RWPE2 (cell line): Measurements from ENCODE around the gene TEX2.
A peak's percentile ranks its signal among the peaks of the same experiment; 100 is the strongest.

Experiments
- ATAC-seq: fragments of 200-7000 bp; cut with Tn5 transposase; 3 replicates; pipeline ENCODE4 v1.9.1; 2021; ENCODE audit warnings: low read depth
- DNase-seq: peaks from one replicate; pipeline ENCODE4 v3.0.0-alpha.2; 2020; ENCODE audit warnings: low spot score
- H3K27ac ChIP-seq: fragments of 450-650 bp; 2 replicates; pipeline ENCODE4 v1.5.1; 2017; ENCODE audit warnings: mild to moderate bottlenecking; ENCODE audit not compliant: poor library complexity, severe bottlenecking
- H3K27me3 ChIP-seq: fragments of 250-450 bp; sonication (Bioruptor Pico); 2 replicates; pipeline ENCODE4 v1.5.1; 2021; ENCODE audit warnings: mild to moderate bottlenecking, moderate library complexity; ENCODE audit not compliant: insufficient read depth, poor library complexity, severe bottlenecking
- H3K36me3 ChIP-seq: fragments of 250-450 bp; sonication (Bioruptor Pico); 2 replicates; pipeline ENCODE4 v1.5.1; 2020; ENCODE audit warnings: low read depth, mild to moderate bottlenecking, moderate library complexity
- H3K4me1 ChIP-seq: fragments of 250-450 bp; sonication (Bioruptor Pico); 2 replicates; pipeline ENCODE4 v1.5.1; 2021; ENCODE audit warnings: mild to moderate bottlenecking, moderate library complexity; ENCODE audit not compliant: insufficient read depth, poor library complexity, severe bottlenecking
- H3K4me3 ChIP-seq: fragments of 250-450 bp; sonication (Bioruptor Pico); 2 replicates; pipeline ENCODE4 v1.5.1; 2021; ENCODE audit warnings: mild to moderate bottlenecking, moderate library complexity; ENCODE audit not compliant: severe bottlenecking
- H3K9me3 ChIP-seq: fragments of 250-450 bp; sonication (Bioruptor Pico); 2 replicates; pipeline ENCODE4 v1.5.1; 2021; ENCODE audit warnings: mild to moderate bottlenecking, moderate library complexity; ENCODE audit not compliant: severe bottlenecking
- TF ChIP-seq, protein P1 (sequence below): fragments of 450-650 bp; IDR thresholded peaks from one replicate; pipeline ENCODE4 v1.5.1; 2017; ENCODE audit warnings: mild to moderate bottlenecking, moderate library complexity; ENCODE audit not compliant: poor library complexity, severe bottlenecking

TEX2 gene

DNA sequence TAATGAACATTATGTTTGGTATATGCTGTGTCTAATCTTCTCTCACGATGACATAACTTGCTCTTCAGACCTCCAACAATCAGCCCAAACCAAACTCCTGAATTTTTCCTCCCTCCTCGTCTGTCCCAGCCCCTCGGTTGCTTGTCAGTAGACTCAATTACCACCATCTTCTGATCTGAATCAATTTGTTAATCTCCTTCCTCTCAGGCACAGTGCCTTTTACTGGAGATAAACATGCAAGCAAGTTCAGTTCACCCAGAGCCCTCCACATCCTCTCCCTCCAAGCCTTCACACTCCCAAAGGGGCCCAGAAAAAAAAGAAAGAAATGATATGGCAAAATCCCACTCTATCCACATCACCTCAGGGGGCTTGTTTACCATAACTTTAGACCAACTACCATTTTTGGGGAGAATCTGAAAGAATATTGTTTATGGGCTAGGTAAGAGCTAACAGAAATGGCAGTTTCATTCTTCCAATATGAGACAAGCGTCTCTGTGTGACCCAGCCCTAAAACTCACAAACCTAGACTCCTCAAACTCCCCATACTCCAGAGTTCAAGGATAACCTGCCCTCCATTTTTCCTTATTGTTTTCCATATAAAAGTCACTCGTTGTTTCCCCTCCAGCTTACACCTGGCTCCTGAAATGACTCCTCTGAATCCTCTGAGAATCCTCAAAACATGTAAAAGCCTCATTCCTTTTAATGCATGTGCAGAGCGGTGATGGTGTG, 1.5 kb downstream of the TEX2 start:
- Histone ChIP-seq H3K4me1 (peaks cover 38% of the 10 kb centered on the region), H3K27me3 (no peaks in the 10 kb centered on the region), H3K4me3 (peak overlapping the region; percentile 90), H3K27ac (peak overlapping the region; percentile 69), H3K9me3 (no peaks in the 10 kb centered on the region), H3K36me3 (no peaks in the 10 kb centered on the region)
- TF ChIP-seq, protein P1, sequence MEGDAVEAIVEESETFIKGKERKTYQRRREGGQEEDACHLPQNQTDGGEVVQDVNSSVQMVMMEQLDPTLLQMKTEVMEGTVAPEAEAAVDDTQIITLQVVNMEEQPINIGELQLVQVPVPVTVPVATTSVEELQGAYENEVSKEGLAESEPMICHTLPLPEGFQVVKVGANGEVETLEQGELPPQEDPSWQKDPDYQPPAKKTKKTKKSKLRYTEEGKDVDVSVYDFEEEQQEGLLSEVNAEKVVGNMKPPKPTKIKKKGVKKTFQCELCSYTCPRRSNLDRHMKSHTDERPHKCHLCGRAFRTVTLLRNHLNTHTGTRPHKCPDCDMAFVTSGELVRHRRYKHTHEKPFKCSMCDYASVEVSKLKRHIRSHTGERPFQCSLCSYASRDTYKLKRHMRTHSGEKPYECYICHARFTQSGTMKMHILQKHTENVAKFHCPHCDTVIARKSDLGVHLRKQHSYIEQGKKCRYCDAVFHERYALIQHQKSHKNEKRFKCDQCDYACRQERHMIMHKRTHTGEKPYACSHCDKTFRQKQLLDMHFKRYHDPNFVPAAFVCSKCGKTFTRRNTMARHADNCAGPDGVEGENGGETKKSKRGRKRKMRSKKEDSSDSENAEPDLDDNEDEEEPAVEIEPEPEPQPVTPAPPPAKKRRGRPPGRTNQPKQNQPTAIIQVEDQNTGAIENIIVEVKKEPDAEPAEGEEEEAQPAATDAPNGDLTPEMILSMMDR, result no peak
- ATAC-seq (no peak), DNase-seq (no peak)

DNA sequence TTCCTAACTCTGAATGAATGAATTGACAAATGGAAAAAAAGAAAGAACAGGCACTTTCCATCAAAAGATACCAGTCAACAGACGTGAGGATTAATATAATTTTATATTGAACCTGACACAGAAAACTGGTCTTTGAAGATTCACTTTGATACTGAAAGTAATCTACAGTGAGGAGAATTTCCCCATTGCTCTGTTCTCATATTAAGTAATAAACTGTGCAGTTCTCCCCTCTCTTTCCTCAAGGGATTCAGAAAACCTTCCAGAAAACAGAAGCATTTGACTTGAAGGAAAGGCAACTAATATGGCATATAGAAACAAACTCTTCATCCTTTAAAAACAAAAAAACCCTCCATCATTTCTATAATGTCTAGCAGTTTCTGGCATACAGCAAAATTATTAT, 2.2 kb downstream of the TEX2 start:
- TF ChIP-seq, protein P1, result no peak
- Histone ChIP-seq H3K9me3 (no peaks in the 10 kb centered on the region), H3K27me3 (no peaks in the 10 kb centered on the region), H3K4me3 (no peak overlapping the region), H3K27ac (peak overlapping the region; percentile 69), H3K36me3 (no peaks in the 10 kb centered on the region), H3K4me1 (peaks cover 41% of the 10 kb centered on the region)
- DNase-seq (no peak), ATAC-seq (no peak)

DNA sequence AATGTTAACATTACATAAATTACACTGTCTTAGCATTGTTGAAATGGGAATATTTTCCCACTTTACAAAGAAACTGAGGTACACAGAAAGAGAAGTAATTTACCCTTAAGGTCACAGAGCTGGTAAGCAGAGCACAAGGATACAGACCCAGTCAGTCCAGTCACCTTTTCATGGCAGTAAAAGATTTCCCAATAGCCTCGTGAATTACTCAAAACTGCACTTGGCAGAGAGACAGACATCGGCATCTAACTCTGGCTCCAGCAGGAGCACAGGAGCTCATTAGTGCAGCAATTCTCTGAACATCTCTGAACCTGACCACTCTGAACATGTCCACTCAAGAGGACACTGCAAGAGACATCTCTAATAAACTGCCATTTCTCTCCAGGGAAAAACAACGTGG, 3.1 kb downstream of the TEX2 start:
- DNase-seq (no peak), ATAC-seq (peak; percentile 49)
- H3K4me3 ChIP-seq, result no peak overlapping the region
- peaks cover 41% of the 10 kb centered on the region for H3K4me1 ChIP-seq
- peak overlapping the region; percentile 55 for H3K27ac ChIP-seq
- H3K27me3 ChIP-seq, result no peaks in the 10 kb centered on the region
- TF ChIP-seq, protein P1, result no peak
- no peaks in the 10 kb centered on the region for H3K9me3 ChIP-seq
- no peaks in the 10 kb centered on the region for H3K36me3 ChIP-seq

DNA sequence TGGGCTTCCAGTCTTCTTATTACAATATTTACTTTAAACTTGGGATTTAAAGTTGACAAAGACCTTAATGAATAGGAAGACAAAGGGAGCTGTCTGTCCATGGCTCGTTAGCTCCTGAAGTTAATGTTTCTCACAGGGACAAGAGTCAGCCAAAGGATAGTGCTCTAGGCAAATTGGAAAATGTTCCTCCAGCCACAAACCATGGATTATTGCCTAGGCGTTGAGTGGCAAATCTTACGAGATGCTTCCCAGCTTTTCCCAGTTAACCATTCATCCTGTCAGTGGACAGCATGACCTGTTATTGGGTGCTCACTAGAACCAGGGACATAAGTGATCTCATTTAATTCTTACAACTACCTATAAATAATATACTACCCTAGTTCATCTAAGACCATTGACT, 3.6 kb downstream of the TEX2 start:
- ATAC-seq, result no peak
- Histone ChIP-seq H3K4me3 (no peak overlapping the region), H3K36me3 (no peaks in the 10 kb centered on the region), H3K4me1 (peaks cover 42% of the 10 kb centered on the region), H3K27me3 (no peaks in the 10 kb centered on the region), H3K9me3 (no peaks in the 10 kb centered on the region), H3K27ac (peak overlapping the region; percentile 55)
- no peak for DNase-seq
- TF ChIP-seq, protein P1, result no peak
